Mucosa of stomach (tissue), 1 donor: ENCODE measurements around the gene VWA5B2.

Source experiments
- H3K27me3 ChIP-seq: one replicate; pipeline ENCODE4 v1.7.0; 2013; ENCODE audit warnings: mild to moderate bottlenecking, low read length; ENCODE audit not compliant: control insufficient read depth, insufficient read depth
- H3K36me3 ChIP-seq: one replicate; pipeline ENCODE4 v1.7.0; 2013; ENCODE audit warnings: low read length; ENCODE audit not compliant: control insufficient read depth, insufficient read depth
- H3K4me1 ChIP-seq: one replicate; pipeline ENCODE4 v1.7.0; 2013; ENCODE audit warnings: mild to moderate bottlenecking, low read length; ENCODE audit not compliant: control insufficient read depth, insufficient read depth
- H3K4me3 ChIP-seq: one replicate; pipeline ENCODE4 v1.7.0; 2013; ENCODE audit warnings: low read length
- H3K9ac ChIP-seq: one replicate; pipeline ENCODE4 v1.7.0; 2013; ENCODE audit warnings: mild to moderate bottlenecking, low read length, moderate library complexity
- H3K9me3 ChIP-seq: one replicate; pipeline ENCODE4 v1.7.0; 2013; ENCODE audit warnings: mild to moderate bottlenecking, low read length, moderate library complexity; ENCODE audit not compliant: control insufficient read depth
- donor health status: Pancreatic carcinoma.

The VWA5B2 gene

GRCh38 chr3:184250167-184250828, 20.9 kb downstream of the VWA5B2 start:
- Histone ChIP-seq H3K4me1 (peaks cover 6% of the 10 kb centered on the region), H3K36me3 (no peaks in the 10 kb centered on the region), H3K9me3 (no peaks in the 10 kb centered on the region), H3K27me3 (no peaks in the 10 kb centered on the region), H3K4me3 (peak overlapping the region; percentile 98), H3K9ac (peak overlapping the region; percentile 77)

DNA sequence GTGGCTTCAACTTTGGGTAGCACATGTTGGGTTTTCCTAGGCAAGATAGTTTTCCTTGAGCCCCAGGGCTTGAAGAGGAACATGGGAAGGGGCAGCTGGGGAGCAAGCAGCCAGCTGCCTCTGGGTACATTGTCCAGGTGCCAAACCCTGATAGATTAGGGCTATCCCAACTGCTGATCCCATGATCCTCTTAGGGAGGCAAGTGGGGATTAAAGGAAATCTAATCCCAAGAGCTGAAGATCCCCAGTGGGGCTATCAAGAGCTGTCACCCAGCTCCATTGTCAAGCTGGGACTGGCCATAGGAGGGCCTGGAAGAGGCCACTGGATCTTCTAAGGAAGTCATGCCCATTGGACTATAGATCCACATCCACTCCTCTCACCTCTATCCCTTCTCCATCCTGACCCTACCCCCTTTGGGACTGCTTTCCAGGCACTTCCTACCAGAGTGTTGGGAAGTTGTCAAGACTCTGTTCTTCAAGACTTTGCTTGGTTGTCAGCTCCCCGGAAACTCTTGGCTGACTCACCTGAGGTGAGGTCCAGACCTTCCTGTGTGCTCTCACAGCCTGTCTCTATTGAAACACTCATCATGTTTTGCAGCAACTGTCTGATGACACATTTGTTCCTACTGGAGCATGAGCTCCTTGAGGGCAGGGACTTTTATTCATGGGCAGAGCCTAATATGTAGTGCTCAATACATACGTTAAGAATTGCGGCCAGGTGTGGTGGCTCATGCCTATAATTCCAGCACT, 26.1 kb downstream of the VWA5B2 start:
- Histone ChIP-seq H3K4me3 (no peak overlapping the region), H3K4me1 (peaks cover 5% of the 10 kb centered on the region), H3K36me3 (no peaks in the 10 kb centered on the region), H3K9me3 (no peaks in the 10 kb centered on the region), H3K9ac (no peak overlapping the region), H3K27me3 (peaks cover 13% of the 10 kb centered on the region)

DNA sequence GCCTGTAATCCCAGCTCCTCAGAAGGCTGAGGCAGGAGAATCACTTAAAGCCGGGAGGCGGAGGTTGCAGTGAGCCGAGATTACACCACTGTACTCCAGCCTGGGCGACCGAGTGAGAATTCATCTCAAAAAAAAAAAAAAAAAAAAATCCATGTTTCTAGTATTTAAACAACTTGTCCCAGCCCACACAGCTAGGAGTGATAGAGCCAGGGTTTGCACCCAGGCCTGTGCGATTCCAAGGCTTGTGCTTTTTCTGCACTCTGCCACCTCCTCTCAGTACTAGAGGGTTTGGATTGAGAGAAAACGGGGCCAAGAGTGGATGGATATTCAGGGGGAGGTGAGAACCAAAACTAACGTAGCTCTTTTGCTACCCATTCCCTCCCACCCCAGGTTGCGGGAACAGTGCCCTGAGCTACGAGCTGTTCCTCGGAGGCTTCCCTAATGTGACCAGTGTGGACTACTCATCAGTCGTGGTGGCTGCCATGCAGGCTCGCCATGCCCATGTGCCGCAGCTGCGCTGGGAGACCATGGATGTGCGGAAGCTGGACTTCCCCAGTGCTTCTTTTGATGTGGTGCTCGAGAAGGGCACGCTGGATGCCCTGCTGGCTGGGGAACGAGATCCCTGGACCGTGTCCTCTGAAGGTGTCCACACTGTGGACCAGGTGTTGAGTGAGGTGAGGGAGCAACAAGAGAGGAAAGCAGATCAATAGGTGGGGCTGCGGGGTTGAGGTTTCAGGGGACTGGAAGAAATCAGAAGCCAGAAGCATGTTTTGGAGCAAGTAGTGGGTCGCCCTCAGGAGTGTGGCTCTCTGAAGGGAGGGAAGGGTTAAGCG, 27.9 kb downstream of the VWA5B2 start:
- H3K4me3 ChIP-seq, result no peak overlapping the region
- H3K27me3 ChIP-seq, result peaks cover 27% of the 10 kb centered on the region
- peaks cover 16% of the 10 kb centered on the region for H3K4me1 ChIP-seq
- H3K36me3 ChIP-seq, result no peaks in the 10 kb centered on the region
- H3K9ac ChIP-seq, result no peak overlapping the region
- no peaks in the 10 kb centered on the region for H3K9me3 ChIP-seq

DNA sequence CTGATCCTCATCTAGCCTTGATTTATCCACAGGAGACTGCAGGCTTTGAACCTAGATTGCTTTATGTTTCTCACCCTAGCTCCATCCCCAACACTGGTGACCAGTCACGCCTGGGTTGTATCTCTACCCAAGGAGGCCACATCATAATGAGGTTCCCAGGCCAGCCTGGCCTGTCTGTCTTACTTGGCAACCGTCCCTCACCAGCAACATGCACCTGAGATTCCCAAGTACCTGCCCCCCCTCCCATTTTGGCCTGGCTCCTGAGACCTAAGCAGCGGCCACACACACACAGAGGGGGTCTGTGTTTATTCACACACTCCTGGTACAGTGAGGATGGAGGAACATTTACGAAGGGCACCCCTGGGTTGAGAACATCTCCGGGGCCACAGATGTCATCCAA, 29.5 kb downstream of the VWA5B2 start:
- Histone ChIP-seq H3K9ac (no peak overlapping the region), H3K4me1 (peaks cover 16% of the 10 kb centered on the region), H3K4me3 (no peak overlapping the region), H3K9me3 (no peaks in the 10 kb centered on the region), H3K36me3 (no peaks in the 10 kb centered on the region), H3K27me3 (peaks cover 40% of the 10 kb centered on the region)

DNA sequence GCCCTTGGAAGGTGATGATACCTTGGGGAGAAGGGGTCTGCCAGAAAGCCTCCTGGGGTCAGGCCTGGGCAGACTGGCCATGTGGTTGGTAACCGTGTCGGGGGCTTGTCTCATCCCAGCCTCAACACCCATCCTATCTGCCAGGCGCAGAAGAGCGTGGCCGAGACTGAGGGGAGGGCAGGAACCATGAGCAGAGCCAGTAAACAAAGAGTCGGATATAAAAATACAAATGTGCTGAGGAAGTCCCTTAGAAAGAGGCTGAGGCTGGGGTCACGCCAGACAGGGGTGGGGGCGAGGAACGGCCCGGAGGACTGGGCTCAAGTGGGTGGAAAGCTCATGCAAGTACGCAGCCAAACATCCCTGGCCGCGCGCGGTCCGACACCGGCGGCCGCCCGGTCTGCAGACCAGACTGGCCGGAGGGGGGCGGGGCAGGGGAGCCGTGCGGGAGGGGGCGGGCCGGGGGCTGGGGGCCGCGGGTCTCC, 30.1 kb downstream of the VWA5B2 start:
- Histone ChIP-seq H3K9ac (no peak overlapping the region), H3K4me3 (no peak overlapping the region), H3K27me3 (peaks cover 42% of the 10 kb centered on the region), H3K9me3 (no peaks in the 10 kb centered on the region), H3K36me3 (no peaks in the 10 kb centered on the region), H3K4me1 (peaks cover 16% of the 10 kb centered on the region)

DNA sequence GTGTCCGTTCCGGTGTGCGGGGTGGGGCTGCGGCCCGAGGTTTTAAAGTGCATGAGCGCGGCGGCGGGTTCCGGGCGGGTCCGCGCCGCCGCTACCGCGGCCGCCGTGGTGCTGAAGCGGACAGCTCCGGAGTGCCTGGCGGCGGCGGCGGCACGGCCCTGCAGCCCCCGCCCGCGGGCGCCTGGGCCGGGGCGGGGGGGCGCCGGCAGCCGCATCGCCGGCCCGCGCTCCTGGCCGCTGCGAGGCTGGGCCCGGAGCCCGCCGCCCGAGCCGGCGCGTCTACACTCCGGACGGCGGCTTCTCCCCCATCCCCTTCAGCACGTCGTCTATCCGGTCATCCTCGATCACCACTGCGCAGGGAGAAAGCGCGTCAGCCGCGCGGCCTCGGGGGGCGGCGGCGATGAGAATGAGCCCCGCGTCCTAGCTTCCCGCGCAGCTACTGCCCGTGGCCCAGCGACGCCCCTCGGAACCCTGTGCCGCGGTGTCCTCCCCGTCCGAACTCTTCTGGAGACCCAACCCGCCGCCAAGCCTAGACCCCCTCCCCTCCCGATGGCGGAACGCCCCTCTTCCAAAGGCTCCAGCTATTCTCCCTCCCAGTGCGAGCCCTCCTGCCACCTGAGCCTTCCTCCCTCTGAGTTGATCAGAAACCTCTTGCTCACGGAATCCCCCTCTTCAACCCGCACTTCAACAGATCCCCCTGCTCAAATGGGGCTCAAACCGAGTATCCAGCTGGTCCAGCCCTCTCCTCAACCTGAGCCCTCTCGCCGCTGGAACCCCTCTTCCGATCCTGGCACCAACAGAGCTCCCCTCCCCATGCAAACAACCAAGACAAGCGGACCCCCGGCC, 30.7 kb downstream of the VWA5B2 start:
- Histone ChIP-seq H3K27me3 (peaks cover 43% of the 10 kb centered on the region), H3K36me3 (no peaks in the 10 kb centered on the region), H3K4me3 (no peak overlapping the region), H3K9me3 (no peaks in the 10 kb centered on the region), H3K9ac (no peak overlapping the region), H3K4me1 (peaks cover 16% of the 10 kb centered on the region)

GRCh38 chr3:184260724-184261269, 31.4 kb downstream of the VWA5B2 start:
- H3K9ac ChIP-seq, result no peak overlapping the region
- H3K9me3 ChIP-seq, result no peaks in the 10 kb centered on the region
- H3K4me3 ChIP-seq, result no peak overlapping the region
- H3K4me1 ChIP-seq, result peaks cover 16% of the 10 kb centered on the region
- no peaks in the 10 kb centered on the region for H3K36me3 ChIP-seq
- H3K27me3 ChIP-seq, result peaks cover 43% of the 10 kb centered on the region

GRCh38 chr3:184261270-184261853, 32.0 kb downstream of the VWA5B2 start, which contains the start of gene CAMK2N2:
TSS of gene CAMK2N2 (minus strand) at chr3:184261553. CDS start at chr3:184261285, 268 bp downstream.
- Histone ChIP-seq H3K36me3 (no peaks in the 10 kb centered on the region), H3K9me3 (no peaks in the 10 kb centered on the region), H3K27me3 (peaks cover 43% of the 10 kb centered on the region), H3K4me1 (peaks cover 16% of the 10 kb centered on the region), H3K9ac (no peak within 1 kb of the TSS), H3K4me3 (no peak within 1 kb of the TSS)

DNA sequence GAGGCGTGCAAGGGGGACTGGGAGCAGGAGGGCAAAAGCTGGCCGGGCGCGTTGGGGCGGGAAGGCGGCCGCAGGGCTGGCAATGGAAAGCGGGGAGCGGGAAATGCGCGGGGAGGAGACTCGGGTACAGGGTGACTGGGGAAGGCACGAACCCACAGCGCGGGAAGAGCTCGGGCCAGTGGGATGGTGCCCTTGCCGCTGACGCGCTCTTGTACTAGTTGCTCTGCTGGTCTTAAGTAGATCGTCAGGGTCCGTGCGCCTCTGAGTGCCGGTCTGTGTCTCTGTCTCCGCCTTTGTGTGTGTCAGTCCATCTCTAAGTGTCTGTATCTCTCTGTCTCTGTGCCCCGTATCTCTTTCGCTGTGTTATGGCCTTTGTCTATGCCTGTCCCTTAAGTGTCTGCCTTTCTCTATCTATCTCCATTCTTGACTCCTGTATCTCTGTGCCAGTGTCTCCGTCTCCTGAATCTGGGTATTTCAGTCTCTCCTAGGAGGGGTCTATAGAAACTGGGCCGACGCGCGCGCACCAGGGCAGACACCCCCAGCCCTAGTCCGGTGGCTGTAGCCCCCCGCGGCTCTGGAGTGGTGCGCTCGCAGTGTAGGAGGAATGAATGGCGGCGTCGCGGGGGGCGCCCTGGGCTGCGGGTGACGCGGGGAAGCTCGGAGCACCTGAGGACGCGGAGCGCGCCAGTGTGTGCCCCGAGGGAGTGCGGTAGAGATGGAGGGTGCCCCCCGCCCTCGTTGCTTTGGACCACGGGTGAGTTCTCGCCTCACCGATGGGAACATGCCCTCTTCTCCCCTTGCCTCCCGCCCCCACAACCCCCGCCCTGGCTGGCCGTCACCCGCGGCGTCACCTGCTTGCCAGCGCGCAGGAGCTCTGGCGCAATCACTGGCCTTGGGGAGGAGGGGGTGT, 32.7 kb downstream of the VWA5B2 start:
- peaks cover 43% of the 10 kb centered on the region for H3K27me3 ChIP-seq
- H3K36me3 ChIP-seq, result no peaks in the 10 kb centered on the region
- no peaks in the 10 kb centered on the region for H3K9me3 ChIP-seq
- H3K9ac ChIP-seq, result no peak overlapping the region
- peaks cover 16% of the 10 kb centered on the region for H3K4me1 ChIP-seq
- no peak overlapping the region for H3K4me3 ChIP-seq

DNA sequence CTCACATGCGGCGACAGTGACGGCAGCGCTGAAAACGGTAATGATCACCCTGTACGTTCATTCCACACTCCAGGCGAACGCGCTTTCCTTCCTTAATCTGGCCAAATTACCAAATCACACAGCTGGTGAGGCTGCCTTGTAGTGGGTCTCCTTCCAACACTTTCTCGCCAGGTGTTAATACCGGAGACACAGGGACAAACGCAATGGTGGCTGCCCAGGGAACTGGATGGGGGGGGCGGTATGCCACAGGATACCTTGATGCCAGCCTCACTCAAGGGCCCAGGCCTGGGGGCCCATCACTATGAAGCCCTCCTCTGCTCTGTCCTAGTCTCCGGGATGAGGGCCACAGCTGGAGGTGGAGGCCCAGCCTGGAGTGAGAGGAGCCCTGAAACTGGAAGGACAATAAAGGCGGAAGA, 33.4 kb downstream of the VWA5B2 start:
- Histone ChIP-seq H3K27me3 (peaks cover 43% of the 10 kb centered on the region), H3K9ac (no peak overlapping the region), H3K4me3 (no peak overlapping the region), H3K9me3 (no peaks in the 10 kb centered on the region), H3K36me3 (no peaks in the 10 kb centered on the region), H3K4me1 (peaks cover 16% of the 10 kb centered on the region)
